GM21786 (cell line): Measurements from ENCODE around the gene CNBP.
"Not testable (repeated sequence)": the region's sequence is repeated elsewhere in the genome, so short reads cannot be mapped to it uniquely, and the experiment has no call there.

Source experiments
- ATAC-seq: cut with Tn5 transposase; IDR thresholded peaks from one replicate; pipeline ENCODE4 v1.9.1; 2021; ENCODE audit not compliant: unreplicated experiment

Gene CNBP

GRCh38 chr3:129183569-129184395, at the start of gene CNBP:
TSS of gene CNBP (minus strand) at chr3:129183896. CDS start at chr3:129171757, 12,139 bp downstream.
- ATAC-seq: peak; percentile 97

GRCh38 chr3:129231331-129232119, 47.8 kb upstream of the CNBP start:
- ATAC-seq: no peak

GRCh38 chr3:129230311-129231019, 46.8 kb upstream of the CNBP start:
- ATAC-seq: no peak

GRCh38 chr3:129228891-129229585, 45.3 kb upstream of the CNBP start:
- no peak for ATAC-seq

GRCh38 chr3:129226374-129226773, 42.7 kb upstream of the CNBP start:
- ATAC-seq: no peak

GRCh38 chr3:129224984-129225393, 41.3 kb upstream of the CNBP start:
- ATAC-seq: no peak

GRCh38 chr3:129224387-129224786, 40.7 kb upstream of the CNBP start:
- ATAC-seq: not testable (repeated sequence)

GRCh38 chr3:129218742-129219141, 35.0 kb upstream of the CNBP start:
- no peak for ATAC-seq

GRCh38 chr3:129213238-129213637, 29.5 kb upstream of the CNBP start:
- no peak for ATAC-seq

- no peak for ATAC-seq
Observed at GRCh38 chr3:129211772-129212171, 28.1 kb upstream of the CNBP start.

- ATAC-seq: no peak
Observed at GRCh38 chr3:129211345-129211744, 27.6 kb upstream of the CNBP start.

- ATAC-seq: no peak
Observed at GRCh38 chr3:129207479-129207878, 23.8 kb upstream of the CNBP start.

GRCh38 chr3:129205109-129205832, 21.6 kb upstream of the CNBP start:
- no peak for ATAC-seq

- ATAC-seq: no peak
Observed at GRCh38 chr3:129204473-129204872, 20.8 kb upstream of the CNBP start.

- ATAC-seq: no peak
Observed at GRCh38 chr3:129199366-129199765, 15.7 kb upstream of the CNBP start.

GRCh38 chr3:129197321-129197720, 13.6 kb upstream of the CNBP start:
- ATAC-seq: no peak

GRCh38 chr3:129196601-129197000, 12.9 kb upstream of the CNBP start:
- no peak for ATAC-seq

GRCh38 chr3:129195731-129196256, 12.1 kb upstream of the CNBP start:
- no peak for ATAC-seq

GRCh38 chr3:129189793-129190192, 6.1 kb upstream of the CNBP start:
- ATAC-seq: not testable (repeated sequence)

- no peak for ATAC-seq
Observed at GRCh38 chr3:129187857-129188256, 4.2 kb upstream of the CNBP start.
